GM21717 (cell line): Measurements from ENCODE around the gene WASHC2A.
"Not testable (repeated sequence)": the region's sequence is repeated elsewhere in the genome, so short reads cannot be mapped to it uniquely, and the experiment has no call there.

Experiments
- ATAC-seq: cut with Tn5 transposase; IDR thresholded peaks from one replicate; pipeline ENCODE4 v1.9.1; 2021; ENCODE audit warnings: mild to moderate bottlenecking, moderate library complexity; ENCODE audit not compliant: unreplicated experiment

The WASHC2A gene

GRCh38 chr10:50059946-50060345 is 7.8 kb upstream of the WASHC2A start:
- not testable (repeated sequence) for ATAC-seq

- ATAC-seq: not testable (repeated sequence)
Measured at GRCh38 chr10:50061548-50061947, 6.2 kb upstream of the WASHC2A start.

- no peak for ATAC-seq
Measured at GRCh38 chr10:50063100-50063499, 4.7 kb upstream of the WASHC2A start.

- ATAC-seq: not testable (repeated sequence)
Measured at GRCh38 chr10:50068352-50068659, 552 bp downstream of the WASHC2A start.

GRCh38 chr10:50075139-50075538 is 7.4 kb downstream of the WASHC2A start:
- not testable (repeated sequence) for ATAC-seq

GRCh38 chr10:50075544-50075943 is 7.8 kb downstream of the WASHC2A start:
- ATAC-seq: not testable (repeated sequence)

- not testable (repeated sequence) for ATAC-seq
Measured at GRCh38 chr10:50091304-50091703, 23.6 kb downstream of the WASHC2A start.

GRCh38 chr10:50092928-50093327 is 25.2 kb downstream of the WASHC2A start:
- not testable (repeated sequence) for ATAC-seq

- not testable (repeated sequence) for ATAC-seq
Measured at GRCh38 chr10:50094630-50095029, 26.9 kb downstream of the WASHC2A start.

GRCh38 chr10:50095402-50095801 is 27.6 kb downstream of the WASHC2A start:
- ATAC-seq: not testable (repeated sequence)

GRCh38 chr10:50096722-50097121 is 29.0 kb downstream of the WASHC2A start:
- ATAC-seq: not testable (repeated sequence)

GRCh38 chr10:50098645-50099044 is 30.9 kb downstream of the WASHC2A start:
- not testable (repeated sequence) for ATAC-seq

- not testable (repeated sequence) for ATAC-seq
Measured at GRCh38 chr10:50101139-50101582, 33.4 kb downstream of the WASHC2A start.

- ATAC-seq: not testable (repeated sequence)
Measured at GRCh38 chr10:50101747-50102146, 34.0 kb downstream of the WASHC2A start.

- ATAC-seq: peak; percentile 72
Measured at GRCh38 chr10:50102267-50102666, 34.5 kb downstream of the WASHC2A start.

- not testable (repeated sequence) for ATAC-seq
Measured at GRCh38 chr10:50108999-50109698, 41.4 kb downstream of the WASHC2A start.

- not testable (repeated sequence) for ATAC-seq
Measured at GRCh38 chr10:50112419-50113112, 44.8 kb downstream of the WASHC2A start.

- not testable (repeated sequence) for ATAC-seq
Measured at GRCh38 chr10:50126765-50127164, 59.0 kb downstream of the WASHC2A start.

GRCh38 chr10:50127770-50128292 is 60.1 kb downstream of the WASHC2A start:
- ATAC-seq: not testable (repeated sequence)

GRCh38 chr10:50131245-50131965 is 63.7 kb downstream of the WASHC2A start:
- not testable (repeated sequence) for ATAC-seq

GRCh38 chr10:50132322-50132721 is 64.6 kb downstream of the WASHC2A start:
- not testable (repeated sequence) for ATAC-seq
